MG63 (cell line): ENCODE measurements around the gene AP3B2. TPM values are rescaled to one million over a fixed set of nuclear protein-coding genes. Genes with fewer than 3 reads are reported as not detected.

Experiments
- DNase-seq: peaks from one replicate; pipeline ENCODE4 v3.0.0-alpha.2; 2020
- H3K27me3 ChIP-seq: fragments of 250-450 bp; sonication (Bioruptor Pico); 2 replicates; pipeline ENCODE4 v1.5.1; 2020; ENCODE audit warnings: mild to moderate bottlenecking, moderate library complexity
- H3K36me3 ChIP-seq: fragments of 250-450 bp; sonication (Bioruptor Pico); 2 replicates; pipeline ENCODE4 v1.5.1; 2020; ENCODE audit warnings: mild to moderate bottlenecking, moderate library complexity
- H3K4me3 ChIP-seq: fragments of 250-450 bp; sonication (Bioruptor Pico); 2 replicates; pipeline ENCODE4 v1.5.1; 2020; ENCODE audit warnings: mild to moderate bottlenecking, moderate library complexity
- H3K9me3 ChIP-seq: fragments of 250-450 bp; sonication (Bioruptor Pico); 2 replicates; pipeline ENCODE4 v1.5.1; 2020; ENCODE audit warnings: mild to moderate bottlenecking, moderate library complexity
- total RNA-seq: library from RNA; depleted of rRNA; stranded (reverse); fragments of >200 nt; shearing (Covaris generic); gene quantifications from 2 replicates; pipeline ENCODE4 v1.2.3, GENCODE V29; 2014; ENCODE audit warnings: low replicate concordance; rRNA removed

The AP3B2 gene, protein sequence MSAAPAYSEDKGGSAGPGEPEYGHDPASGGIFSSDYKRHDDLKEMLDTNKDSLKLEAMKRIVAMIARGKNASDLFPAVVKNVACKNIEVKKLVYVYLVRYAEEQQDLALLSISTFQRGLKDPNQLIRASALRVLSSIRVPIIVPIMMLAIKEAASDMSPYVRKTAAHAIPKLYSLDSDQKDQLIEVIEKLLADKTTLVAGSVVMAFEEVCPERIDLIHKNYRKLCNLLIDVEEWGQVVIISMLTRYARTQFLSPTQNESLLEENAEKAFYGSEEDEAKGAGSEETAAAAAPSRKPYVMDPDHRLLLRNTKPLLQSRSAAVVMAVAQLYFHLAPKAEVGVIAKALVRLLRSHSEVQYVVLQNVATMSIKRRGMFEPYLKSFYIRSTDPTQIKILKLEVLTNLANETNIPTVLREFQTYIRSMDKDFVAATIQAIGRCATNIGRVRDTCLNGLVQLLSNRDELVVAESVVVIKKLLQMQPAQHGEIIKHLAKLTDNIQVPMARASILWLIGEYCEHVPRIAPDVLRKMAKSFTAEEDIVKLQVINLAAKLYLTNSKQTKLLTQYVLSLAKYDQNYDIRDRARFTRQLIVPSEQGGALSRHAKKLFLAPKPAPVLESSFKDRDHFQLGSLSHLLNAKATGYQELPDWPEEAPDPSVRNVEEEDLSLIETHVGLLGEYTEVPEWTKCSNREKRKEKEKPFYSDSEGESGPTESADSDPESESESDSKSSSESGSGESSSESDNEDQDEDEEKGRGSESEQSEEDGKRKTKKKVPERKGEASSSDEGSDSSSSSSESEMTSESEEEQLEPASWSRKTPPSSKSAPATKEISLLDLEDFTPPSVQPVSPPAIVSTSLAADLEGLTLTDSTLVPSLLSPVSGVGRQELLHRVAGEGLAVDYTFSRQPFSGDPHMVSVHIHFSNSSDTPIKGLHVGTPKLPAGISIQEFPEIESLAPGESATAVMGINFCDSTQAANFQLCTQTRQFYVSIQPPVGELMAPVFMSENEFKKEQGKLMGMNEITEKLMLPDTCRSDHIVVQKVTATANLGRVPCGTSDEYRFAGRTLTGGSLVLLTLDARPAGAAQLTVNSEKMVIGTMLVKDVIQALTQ
- 0.03 TPM in 1 of 2 replicates, not detected in the other for total RNA-seq

DNA sequence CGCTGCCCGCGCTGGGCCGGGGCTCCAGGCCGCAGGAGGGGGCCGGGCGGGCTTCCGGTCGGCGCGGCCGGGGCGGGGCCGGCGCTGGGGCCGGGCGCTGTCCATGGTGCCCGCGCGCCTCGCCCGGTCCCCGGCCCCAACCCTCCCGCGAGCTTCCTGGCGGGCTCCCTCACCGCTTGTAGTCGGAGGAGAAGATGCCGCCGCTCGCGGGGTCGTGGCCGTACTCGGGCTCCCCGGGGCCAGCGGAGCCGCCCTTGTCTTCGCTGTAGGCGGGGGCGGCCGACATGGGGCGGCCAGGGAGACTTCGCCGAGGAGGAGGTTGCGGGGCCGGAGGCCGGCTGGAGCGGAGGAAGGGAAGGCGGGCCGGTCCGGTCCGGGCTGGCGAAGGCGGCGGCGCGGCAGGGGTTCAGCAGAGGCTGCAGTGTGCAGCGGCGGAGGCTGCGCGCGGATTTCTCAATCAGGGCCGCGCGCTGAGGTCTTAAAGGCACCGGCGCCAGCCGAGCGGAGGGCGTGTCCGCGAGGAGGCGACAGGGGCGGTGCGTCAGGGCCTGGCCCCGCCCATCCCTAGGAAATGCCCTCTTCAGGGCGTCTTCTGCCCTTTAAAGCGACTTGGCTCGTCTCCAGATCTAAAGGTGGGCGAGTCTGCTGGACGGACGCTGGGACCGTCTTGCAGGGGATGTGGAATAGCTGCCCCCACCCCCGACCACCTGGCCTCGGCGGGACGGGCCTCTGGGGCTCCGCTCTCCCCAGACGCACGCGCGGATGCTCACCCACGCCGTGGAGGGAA, at the start of gene AP3B2:
AP3B2 (minus strand) TSS at position 455 of the 787 bp plus-strand sequence; CDS start at position 286, 169 bp downstream.
- H3K4me3 ChIP-seq, result peak within 1 kb of the TSS; percentile 61
- H3K27me3 ChIP-seq, result no peaks in the 10 kb centered on the region
- peak; percentile 72 for DNase-seq
- H3K9me3 ChIP-seq, result no peaks in the 10 kb centered on the region
- H3K36me3 ChIP-seq, result no peaks in the 10 kb centered on the region

- H3K36me3 ChIP-seq, result peaks cover 42% of the 10 kb centered on the region
- no peaks in the 10 kb centered on the region for H3K27me3 ChIP-seq
- no peak for DNase-seq
- H3K9me3 ChIP-seq, result no peaks in the 10 kb centered on the region
- H3K4me3 ChIP-seq, result peak overlapping the region; percentile 68
These were observed 41.6 kb upstream of the AP3B2 start for GRCh38 chr15:82751308-82751707.

DNA sequence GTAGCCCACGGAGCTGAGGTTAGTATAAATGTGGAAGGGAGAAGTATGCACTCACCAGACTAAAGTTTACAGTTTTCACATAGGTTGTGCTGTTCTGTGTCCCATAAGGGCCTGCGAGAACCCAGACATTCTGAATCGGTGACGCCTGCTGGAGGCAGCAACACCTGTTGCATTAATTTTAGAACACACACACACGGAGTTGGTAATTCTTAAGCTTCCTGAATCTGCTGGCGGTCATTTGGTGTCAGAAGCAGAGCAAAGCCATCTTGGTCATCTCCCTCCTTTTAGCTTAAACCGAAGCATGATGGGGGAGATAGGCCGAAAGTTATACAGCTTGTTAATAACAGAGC, 41.1 kb upstream of the AP3B2 start:
- Histone ChIP-seq H3K27me3 (no peaks in the 10 kb centered on the region), H3K4me3 (peak overlapping the region; percentile 68), H3K36me3 (peaks cover 37% of the 10 kb centered on the region), H3K9me3 (no peaks in the 10 kb centered on the region)
- DNase-seq, result peak; percentile 3

DNA sequence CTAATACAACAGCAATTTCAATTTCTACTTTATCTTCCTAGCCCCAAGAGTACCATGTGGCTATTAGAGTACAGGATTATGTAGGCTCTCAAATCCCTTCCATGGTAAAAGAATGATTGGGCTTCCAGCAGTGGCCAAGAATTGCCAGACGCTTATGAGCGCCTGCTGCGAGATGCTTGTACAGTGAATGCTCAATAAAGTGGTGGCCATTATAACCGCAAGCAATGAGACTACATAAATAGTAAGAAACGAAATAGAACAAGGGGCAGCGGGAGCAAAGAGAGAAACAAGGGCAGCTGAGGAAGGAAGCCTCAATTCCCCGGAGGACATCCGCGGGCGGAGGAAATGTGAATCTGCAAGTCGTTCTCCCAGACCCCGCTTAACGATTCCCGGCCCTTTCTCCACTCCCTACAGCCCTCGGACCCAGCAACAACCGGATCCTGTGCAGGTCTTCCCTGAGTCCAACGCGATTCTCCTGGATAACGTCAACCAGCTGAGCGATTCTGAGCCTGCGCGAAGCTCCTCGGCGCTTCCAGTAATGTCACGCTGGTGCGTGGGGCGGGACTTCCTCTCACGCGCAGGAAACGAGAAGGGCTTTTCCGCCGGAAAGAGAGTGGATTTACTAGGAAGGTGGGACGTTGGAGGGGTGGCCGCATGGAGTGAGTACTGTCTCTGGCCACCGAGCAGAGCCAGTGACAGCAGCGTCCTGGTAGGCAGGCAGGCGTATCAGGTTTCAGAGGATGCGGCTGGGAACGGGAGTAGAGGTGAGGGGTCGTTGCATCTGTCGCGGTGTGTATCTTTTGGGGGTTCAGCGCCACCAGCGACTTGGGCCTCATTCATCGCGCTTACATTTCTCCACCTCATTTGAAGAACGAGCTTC, 40.5 kb upstream of the AP3B2 start:
- Histone ChIP-seq H3K4me3 (peak overlapping the region; percentile 68), H3K9me3 (no peaks in the 10 kb centered on the region)
- DNase-seq, result peak; percentile 93

DNA sequence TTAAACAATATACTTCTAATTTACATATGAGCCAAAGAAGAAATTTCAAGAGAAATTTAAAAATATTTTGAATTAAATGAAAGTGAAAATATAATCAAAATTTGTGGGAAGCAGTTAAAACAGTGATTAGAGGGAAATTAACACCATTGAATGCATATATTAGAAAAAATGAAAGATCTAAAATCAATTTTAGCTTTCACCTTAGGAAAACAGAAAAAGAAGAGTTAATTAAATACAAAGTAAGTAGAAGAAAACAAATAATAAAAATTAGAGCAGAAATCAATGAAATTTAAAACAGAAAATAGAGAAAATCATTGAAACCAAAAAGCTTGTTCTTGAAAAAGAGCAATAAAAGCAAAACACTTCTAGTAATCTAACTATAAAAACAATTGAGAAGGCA, 38.6 kb upstream of the AP3B2 start:
- H3K27me3 ChIP-seq, result no peaks in the 10 kb centered on the region
- H3K36me3 ChIP-seq, result peaks cover 12% of the 10 kb centered on the region
- H3K4me3 ChIP-seq, result no peak overlapping the region
- H3K9me3 ChIP-seq, result no peaks in the 10 kb centered on the region
- no peak for DNase-seq

More for the DNA sequence above, 40.5 kb upstream of the AP3B2 start:
- H3K36me3 ChIP-seq, result peaks cover 31% of the 10 kb centered on the region
- H3K27me3 ChIP-seq, result no peaks in the 10 kb centered on the region

- H3K36me3 ChIP-seq, result no peaks in the 10 kb centered on the region
- H3K27me3 ChIP-seq, result no peaks in the 10 kb centered on the region
- no peak overlapping the region for H3K4me3 ChIP-seq
- no peaks in the 10 kb centered on the region for H3K9me3 ChIP-seq
- DNase-seq, result no peak
These were observed 34.1 kb upstream of the AP3B2 start for GRCh38 chr15:82743810-82744209.

DNA sequence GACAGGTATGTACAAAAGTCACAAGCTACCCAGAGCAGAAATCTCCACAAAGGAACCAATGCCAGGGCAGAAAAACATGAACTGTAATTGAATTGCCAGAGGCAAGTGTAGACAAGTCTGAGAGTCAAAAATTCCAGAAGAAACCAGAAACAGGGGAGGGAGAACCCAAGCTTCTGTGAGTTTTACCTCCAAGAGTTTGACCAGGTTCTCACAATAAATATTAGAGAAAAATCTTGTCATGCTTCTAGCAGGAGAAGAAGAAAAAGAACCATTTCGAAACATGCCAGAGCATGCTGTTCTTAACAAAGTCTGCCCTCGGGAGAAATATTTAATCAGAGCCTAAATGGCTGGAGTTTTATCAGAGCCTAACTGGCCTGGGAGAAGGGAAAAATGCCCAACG, 32.5 kb upstream of the AP3B2 start:
- Histone ChIP-seq H3K36me3 (no peaks in the 10 kb centered on the region; the same call in 1 of the 2 replicates), H3K4me3 (no peak overlapping the region)
- no peak for DNase-seq

DNA sequence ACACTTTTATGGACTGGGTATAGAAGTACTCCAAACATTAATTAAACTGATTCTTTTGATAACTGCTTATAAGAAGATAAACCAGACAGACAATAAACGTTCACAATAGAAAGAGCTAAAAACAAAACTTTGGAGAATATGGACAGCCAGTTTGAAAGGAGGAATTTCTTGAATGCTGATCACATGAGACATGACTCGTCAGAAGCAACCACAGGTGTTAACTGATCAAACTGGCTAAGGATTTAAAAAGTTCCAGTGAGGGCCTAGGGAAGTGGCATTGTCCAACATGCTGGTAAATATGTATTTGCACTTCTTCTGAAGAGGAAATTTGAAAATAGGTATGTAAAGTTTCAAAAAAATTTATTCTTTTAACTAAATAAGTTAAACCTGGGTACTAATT, 29.4 kb upstream of the AP3B2 start:
- DNase-seq, result no peak
- Histone ChIP-seq H3K9me3 (no peaks in the 10 kb centered on the region), H3K36me3 (no peaks in the 10 kb centered on the region; the same call in 1 of the 2 replicates), H3K27me3 (no peaks in the 10 kb centered on the region), H3K4me3 (no peak overlapping the region)

More for the DNA sequence above, 32.5 kb upstream of the AP3B2 start:
- no peaks in the 10 kb centered on the region for H3K27me3 ChIP-seq
- H3K9me3 ChIP-seq, result no peaks in the 10 kb centered on the region

- Histone ChIP-seq H3K27me3 (no peaks in the 10 kb centered on the region), H3K4me3 (no peak overlapping the region), H3K36me3 (no peaks in the 10 kb centered on the region; the same call in 1 of the 2 replicates), H3K9me3 (no peaks in the 10 kb centered on the region)
- no peak for DNase-seq
These were observed 28.3 kb upstream of the AP3B2 start for GRCh38 chr15:82737975-82738374.

DNA sequence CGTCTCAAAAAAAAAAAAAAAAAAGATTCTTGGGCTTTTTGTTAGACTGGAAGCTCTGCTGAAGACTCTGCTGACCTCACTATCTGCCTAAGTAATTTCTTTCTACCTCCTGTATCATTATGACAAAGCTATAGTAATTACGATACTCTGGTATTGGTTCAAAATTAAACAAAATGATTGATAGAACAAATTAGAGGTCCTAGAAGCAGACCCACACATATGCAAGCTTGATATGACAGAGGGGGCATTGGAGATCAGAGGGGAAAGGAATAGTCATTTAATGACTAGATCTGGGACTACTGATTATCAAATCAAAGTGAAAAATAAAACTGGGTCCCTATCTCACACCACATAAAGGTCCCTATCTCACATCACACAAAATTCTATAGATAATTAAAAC, 21.9 kb upstream of the AP3B2 start:
- no peaks in the 10 kb centered on the region for H3K27me3 ChIP-seq
- no peaks in the 10 kb centered on the region; the same call in 1 of the 2 replicates for H3K36me3 ChIP-seq
- no peaks in the 10 kb centered on the region for H3K9me3 ChIP-seq
- H3K4me3 ChIP-seq, result no peak overlapping the region
- DNase-seq, result no peak

- Histone ChIP-seq H3K27me3 (no peaks in the 10 kb centered on the region), H3K4me3 (no peak overlapping the region), H3K9me3 (no peaks in the 10 kb centered on the region), H3K36me3 (no peaks in the 10 kb centered on the region; the same call in 1 of the 2 replicates)
- DNase-seq, result no peak
These were observed 20.4 kb upstream of the AP3B2 start for GRCh38 chr15:82730022-82730530.

GRCh38 chr15:82726816-82727215, 17.1 kb upstream of the AP3B2 start:
- no peak for DNase-seq
- no peaks in the 10 kb centered on the region for H3K36me3 ChIP-seq
- H3K9me3 ChIP-seq, result no peaks in the 10 kb centered on the region
- no peaks in the 10 kb centered on the region for H3K27me3 ChIP-seq
- no peak overlapping the region for H3K4me3 ChIP-seq

GRCh38 chr15:82715003-82715402, 5.3 kb upstream of the AP3B2 start:
- H3K4me3 ChIP-seq, result no peak overlapping the region
- no peaks in the 10 kb centered on the region for H3K9me3 ChIP-seq
- H3K36me3 ChIP-seq, result no peaks in the 10 kb centered on the region
- peaks cover 8% of the 10 kb centered on the region; the same call in 1 of the 2 replicates for H3K27me3 ChIP-seq
- DNase-seq, result no peak

GRCh38 chr15:82714016-82714415, 4.3 kb upstream of the AP3B2 start:
- Histone ChIP-seq H3K9me3 (no peaks in the 10 kb centered on the region), H3K4me3 (no peak overlapping the region), H3K27me3 (no peaks in the 10 kb centered on the region), H3K36me3 (no peaks in the 10 kb centered on the region)
- DNase-seq, result no peak

DNA sequence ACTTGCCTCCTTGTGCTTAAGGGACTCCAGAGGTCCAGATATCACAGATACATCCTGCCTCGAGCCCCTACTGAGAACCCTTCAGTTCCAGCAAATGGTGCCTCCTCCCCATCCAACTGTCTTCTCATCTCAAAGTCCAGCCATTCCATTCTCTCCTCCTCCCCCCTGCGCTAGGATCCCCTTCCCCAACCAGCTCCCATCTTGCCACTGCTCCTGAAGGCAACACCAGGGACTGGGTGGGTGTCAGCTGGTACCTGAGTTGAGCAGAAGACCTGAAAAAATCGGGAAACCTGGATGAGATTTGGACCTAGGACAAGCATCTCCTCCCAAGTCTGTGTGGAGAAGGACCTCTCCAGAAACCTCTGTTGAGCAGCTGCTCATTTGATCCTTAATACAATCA, 2.4 kb upstream of the AP3B2 start:
- H3K36me3 ChIP-seq, result no peaks in the 10 kb centered on the region
- H3K27me3 ChIP-seq, result no peaks in the 10 kb centered on the region
- H3K9me3 ChIP-seq, result no peaks in the 10 kb centered on the region
- no peak for DNase-seq
- H3K4me3 ChIP-seq, result no peak overlapping the region
